ENCODE measurements around the gene BAIAP2.
"Not testable (repeated sequence)": the region's sequence is repeated elsewhere in the genome, so short reads cannot be mapped to it uniquely, and the experiment has no call there.

BAIAP2 gene

DNA sequence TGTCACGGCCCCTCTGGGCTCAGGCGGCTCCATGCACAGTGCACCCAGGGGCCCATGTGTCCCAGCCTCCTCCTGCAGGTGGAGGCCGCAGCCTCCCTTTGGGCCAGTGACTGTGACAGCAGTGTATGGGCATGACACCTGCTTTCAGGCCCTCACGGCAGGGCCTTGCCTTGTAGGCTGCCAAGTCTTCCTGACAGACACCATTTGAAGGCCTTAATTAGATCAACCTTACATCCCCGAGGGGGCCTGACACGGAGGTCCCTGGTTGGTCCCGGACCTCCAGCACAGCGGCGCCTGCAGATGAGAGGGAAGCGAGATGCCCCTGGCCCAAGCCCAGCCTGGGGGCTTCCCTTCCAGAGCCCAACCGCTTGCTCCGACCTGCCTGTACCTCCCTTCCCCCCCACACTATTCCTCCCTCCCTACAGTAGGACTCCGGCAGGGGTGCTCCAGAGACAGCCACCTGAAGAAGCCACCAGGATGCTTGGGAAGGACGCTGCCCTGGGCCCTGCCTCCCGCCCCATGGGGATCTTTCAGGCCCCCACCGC is 31.9 kb downstream of the BAIAP2 start:
- FAIRE-seq = no peak
- no peak for DNase-seq (ENCODE audit: low spot score)

DNA sequence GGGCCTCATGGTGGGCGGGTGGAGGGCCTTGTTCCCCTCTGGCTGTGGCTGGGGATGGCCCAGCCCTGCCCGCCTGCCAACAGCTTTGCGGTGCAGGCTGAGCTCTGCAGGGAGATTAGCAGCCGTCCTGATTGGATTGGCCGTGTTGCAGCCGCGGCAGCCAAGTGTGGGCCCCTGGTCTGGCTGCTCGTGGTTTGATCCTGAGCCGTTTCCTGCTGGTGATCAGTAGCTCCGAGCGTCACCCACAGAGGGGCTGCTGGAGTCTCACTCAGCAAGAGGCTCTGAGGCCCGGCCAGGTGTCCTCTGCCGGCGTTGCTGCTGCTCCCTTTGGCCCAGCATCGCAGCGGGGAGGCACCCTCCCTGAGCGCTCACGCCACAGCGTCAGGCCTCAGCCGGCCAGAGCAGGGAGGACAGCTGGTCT is 32.5 kb downstream of the BAIAP2 start:
- DNase-seq (ENCODE audit: low spot score) = no peak
- no peak for FAIRE-seq

DNA sequence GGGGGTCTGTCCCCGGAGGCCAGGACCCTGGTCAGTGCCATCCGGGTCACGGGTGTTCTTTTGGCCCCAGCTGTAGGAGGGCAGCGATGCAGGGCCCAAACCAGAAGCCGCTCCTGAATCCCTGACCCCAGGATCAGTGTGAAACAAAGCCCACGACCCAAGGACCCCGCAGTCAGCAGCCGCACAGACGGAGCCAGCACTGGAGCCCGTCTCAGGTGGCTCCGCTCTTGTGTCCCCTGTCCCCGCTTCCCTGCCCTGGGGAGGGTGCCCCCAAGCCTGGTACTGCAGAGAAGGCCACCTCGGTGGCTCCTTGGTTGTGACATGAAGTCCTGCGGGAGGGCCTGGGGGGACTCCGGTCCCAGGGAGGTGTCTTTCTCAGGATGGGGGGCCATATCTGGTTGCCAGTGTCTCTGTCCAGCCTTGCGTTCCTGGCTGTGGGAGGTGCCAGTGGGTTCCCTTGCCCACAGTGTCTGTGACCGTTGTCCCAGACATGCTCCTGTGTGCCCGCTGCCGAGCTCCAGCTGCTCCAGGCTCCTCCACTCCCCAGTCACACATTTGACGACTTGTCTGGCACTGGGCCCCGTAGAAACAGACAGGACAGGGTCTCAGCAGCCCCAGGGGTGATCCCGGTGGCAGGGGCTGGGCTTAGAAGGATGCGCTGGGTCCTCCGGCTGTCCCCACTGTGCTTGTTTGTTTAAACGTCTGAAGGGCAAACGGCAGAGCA is 33.6 kb downstream of the BAIAP2 start:
- FAIRE-seq = no peak
- no peak for DNase-seq (ENCODE audit: low spot score)

DNA sequence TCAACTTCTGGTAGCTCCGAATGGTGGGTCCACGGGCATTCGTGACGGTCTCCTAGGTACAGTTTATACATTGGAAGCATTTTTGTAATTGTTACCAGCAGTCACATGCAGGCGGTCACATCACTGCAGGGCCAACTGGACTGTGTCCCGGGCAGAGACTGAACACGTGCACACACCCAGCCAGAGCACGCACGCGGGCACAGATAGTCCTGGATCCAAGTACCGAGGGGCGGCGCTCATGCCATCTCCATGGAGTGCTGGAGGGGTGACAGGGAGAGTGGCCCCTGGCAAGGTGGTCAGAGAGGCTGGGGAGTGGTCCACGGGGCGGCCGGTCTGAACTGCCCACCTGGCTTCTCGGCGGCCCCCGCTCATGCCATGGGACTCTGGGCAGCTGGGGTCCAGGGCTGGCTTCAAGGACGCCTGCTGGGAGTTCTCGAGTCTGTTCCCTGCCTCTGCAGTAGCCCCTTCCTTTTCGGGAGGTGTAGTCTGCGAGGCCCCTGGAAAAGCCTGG is 34.2 kb downstream of the BAIAP2 start:
- FAIRE-seq (no peak), DNase-seq (ENCODE audit: low spot score) (no peak)

DNA sequence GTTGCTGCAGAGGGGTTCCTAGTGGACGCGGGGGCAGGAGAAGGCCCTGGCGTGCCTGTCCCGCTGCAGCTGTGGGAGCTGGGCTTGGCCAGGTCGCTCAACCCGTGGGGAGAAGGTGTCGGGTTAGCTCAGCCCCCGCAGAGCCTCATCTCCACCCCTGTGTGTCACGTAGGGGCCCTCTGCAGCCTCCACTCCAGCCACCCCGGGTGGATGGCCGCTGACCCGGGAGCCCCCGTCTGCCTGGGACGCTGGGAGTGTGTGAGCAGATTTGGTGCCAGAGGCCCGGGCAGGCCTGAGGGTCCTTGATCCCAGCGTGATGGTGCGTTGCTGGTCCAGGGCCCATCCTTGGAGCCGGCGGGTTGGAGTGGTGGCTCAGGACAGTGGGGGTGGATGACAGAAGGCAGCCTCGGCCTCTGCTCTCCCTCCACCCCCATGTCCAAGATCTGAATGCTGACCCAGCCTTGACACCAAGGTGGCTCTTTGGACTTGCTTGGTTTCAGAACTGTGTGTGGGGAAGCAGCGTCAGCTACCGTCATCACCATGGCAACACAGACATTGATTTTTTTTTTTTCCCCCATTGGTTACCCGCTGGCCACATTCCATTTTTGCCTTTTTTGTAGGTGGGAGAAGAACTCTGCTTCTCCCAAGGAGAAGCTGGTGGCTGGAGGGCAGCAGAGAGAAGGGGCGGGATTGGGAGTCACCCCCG is 35.7 kb downstream of the BAIAP2 start:
- no peak for FAIRE-seq
- no peak for DNase-seq (ENCODE audit: low spot score)

DNA sequence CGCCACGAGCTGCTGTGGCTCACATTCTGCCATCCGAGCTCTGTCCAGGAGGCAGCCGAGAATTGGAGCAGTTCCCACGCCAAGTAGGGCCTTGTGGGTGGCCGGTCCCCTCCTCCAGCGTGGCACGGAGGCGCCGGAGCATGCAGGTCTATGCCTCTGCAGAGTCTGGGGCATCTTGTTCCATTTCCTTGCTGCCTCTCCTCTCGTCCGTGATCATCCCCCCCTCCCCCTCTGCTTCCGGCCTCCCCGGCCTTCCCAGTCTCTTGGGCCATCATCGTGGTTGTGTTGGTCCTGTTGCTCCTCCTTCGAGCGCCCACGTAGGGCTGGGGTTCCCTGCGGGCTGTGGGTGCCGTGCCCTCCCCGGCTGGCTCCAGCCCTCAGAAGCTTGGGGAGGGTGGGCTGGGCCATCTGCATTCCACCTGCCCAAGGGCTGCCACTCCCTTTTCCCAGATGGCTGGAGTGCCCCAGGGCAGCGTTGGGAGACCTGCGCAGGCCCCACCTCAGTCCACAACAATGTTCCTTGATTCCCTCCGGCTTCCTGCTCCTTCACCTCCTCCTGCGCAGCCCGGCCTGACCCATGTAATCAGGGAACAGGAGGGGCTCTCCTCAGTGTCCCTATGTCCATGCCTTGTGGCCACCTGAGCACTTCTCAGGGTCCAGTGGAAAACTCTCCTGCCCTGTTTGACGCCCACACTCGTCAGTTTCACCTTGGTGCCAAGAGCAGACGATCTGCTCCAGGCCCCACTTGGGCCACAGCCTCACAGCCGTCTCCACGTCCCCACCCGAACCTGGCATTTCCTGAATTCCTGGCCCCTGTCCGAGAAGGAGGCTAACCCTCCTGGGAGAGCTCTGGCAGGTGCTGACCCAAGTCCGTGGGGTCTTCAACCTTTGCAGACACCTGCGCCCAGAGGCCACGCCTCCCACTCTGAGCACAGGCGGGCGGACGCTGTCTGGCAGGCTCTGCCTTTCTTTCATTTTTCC is 37.1 kb downstream of the BAIAP2 start:
- FAIRE-seq (no peak), DNase-seq (ENCODE audit: low spot score) (no peak)

DNA sequence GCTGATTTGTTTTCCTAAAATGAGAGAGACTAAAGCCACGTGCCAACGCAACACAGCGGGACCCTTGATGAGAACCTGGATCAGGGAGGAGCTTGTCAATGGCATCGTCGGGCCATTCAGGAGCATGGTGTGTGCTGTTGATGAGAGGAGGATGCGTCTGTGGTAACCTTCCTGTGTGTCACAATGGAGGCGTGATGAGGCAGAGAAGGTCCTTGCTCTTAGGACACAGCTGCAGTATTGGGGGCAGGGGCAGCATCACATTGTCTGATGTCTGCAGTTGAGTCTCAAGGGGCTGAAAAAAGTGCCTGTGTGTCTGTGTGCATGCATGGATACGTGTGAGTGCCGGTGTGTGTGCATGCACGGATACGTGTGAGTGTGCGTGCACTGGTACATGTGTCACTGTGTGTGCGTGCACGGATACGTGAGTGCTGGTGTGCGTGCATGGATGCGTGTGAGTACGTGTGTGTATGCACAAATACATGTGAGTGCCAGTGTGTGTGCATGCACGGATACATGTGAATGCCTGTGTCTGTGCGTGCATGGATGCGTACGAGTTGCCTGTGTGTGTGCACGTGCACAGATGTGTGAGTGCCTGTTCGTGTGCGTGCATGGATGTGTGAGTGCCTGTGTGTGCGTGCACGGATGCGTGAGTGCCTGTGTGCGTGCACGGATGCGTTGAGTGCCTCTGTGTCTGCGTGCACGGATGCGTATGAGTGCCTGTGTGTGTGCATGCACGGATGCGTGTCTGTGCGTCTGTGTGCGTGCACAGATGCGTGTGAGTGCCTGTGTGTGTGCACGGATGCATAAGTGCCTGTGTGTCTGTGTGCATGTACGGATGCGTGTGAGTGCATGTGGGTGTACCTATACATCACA is 39.3 kb downstream of the BAIAP2 start:
- DNase-seq (ENCODE audit: low spot score) (no peak), FAIRE-seq (no peak)

DNA sequence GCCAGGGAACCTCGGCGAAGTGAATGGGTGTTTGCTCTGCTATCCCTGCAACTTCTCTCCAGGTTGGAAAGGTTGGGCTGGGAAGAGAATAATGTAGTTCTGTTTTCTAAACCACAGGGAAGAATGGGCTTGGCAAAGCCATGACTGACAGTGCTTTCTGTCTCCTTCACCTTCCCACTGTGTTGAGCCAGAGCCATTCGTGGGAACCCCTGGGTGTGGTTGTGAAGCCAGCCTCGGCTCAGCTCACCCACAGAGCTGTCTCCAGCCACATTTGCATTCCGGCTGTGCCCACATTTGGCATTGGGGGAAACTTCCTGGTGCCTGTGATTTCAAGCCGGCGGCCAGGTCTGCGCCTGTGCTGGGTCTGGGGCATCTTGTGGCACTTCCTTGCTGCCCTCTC is 39.9 kb downstream of the BAIAP2 start:
- FAIRE-seq (no peak), DNase-seq (ENCODE audit: low spot score) (no peak)

DNA sequence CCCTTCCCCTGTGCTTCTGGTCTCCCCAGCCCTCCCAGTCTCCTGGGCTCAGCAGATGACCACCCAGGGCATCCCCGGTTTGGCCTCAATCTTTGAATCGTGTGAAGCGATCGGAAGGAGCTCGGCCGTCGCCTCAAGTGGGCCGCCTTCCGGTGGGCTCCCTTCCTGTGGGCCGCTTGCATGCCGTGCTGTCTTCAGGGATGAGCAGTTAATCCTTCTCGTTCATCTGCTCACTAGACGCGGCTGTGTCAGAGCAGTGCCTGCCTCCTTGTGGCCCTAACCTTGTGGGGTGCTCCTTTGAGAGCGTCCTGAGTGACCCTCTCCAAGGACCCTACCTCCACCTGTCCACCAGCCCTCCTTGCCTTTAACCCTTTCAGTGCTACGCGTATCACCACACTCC is 40.4 kb downstream of the BAIAP2 start:
- FAIRE-seq (no peak), DNase-seq (ENCODE audit: low spot score) (no peak)

DNA sequence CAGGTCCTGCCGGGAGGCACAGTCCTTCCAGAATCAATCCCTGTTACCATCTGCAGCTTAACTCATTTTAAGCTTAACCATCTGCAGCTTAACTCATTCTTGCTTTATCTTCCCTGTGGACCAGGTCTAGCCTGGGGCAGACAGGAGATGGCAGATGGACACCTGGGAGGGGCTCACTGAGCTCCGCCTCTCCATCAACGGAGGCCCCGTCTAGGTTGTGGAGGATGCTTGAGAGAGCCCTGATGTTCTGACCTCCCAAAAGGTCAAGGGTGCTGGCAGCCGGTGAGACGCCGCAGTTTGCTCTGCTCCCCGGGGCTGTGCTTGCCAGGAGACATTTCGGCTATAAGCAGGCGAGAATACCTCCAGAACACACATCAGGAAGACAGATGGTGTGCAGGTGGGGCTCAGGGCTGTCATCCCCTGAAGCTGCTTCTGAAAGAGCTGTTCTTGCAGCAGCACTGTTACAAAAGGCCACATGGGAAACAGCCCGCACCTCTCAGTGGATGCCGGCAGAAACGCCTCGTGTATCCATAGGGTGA is 41.3 kb downstream of the BAIAP2 start:
- no peak for FAIRE-seq
- no peak for DNase-seq (ENCODE audit: low spot score)

DNA sequence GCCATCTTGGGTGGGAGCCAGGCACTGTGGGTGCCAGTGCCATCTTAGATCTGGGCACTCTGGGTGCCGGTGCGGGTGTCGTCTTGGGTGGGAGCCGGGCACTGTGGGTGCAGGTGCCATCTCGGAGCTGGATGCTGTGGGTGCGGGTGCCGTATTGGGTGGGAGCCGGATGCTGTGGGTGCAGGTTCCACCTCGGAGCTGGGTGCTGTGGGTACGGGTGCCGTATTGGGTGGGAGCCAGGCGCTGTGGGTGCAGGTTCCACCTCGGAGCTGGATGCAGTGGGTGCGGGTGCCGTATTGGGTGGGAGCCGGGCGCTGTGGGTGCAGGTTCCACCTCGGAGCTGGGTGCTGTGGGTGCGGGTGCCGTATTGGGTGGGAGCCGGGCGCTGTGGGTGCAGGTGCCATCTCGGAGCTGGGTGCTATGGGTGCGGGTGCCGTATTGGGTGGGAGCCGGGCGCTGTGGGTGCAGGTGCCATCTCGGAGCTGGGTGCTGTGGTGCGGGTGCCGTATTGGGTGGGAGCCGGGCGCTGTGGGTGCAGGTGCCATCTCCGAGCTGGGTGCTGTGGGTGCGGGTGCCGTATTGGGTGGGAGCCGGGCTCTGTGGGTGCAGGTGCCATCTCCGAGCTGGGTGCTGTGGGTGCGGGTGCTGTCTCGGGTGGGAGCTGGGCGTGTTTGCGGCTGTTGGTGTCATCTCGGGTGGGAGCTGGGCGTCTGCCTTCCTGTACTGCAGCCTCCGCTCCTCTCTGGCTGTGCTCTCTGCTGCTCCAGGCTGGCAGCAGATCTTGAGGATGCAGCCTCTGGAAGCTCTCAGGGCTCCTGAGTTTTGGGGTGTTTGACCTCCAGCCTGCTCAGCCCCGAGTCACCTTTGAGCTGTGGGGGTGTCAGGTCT is 43.3 kb downstream of the BAIAP2 start:
- not testable (repeated sequence) for FAIRE-seq; DNase-seq (ENCODE audit: low spot score)

DNA sequence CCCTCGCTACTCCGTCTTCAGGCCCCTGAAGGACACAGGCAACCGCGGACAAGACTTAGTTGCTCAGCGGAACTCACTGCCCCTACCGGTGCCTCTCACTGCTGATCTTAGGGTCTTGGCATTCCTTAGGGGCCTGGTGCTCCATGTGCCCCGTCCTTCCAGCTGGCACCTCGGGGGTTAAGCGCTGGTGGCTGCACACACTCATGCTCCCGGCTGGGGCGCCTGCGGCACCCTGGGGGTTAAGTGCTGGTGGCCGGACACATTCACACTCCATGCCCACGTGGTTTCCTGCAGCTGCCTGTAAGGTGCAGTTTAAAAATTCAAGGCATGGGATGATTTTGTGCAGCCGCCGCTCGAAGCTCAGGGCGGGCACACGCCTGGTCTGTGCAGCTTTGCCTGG is 45.1 kb downstream of the BAIAP2 start:
- DNase-seq (ENCODE audit: low spot score) (no peak), FAIRE-seq (no peak)

DNA sequence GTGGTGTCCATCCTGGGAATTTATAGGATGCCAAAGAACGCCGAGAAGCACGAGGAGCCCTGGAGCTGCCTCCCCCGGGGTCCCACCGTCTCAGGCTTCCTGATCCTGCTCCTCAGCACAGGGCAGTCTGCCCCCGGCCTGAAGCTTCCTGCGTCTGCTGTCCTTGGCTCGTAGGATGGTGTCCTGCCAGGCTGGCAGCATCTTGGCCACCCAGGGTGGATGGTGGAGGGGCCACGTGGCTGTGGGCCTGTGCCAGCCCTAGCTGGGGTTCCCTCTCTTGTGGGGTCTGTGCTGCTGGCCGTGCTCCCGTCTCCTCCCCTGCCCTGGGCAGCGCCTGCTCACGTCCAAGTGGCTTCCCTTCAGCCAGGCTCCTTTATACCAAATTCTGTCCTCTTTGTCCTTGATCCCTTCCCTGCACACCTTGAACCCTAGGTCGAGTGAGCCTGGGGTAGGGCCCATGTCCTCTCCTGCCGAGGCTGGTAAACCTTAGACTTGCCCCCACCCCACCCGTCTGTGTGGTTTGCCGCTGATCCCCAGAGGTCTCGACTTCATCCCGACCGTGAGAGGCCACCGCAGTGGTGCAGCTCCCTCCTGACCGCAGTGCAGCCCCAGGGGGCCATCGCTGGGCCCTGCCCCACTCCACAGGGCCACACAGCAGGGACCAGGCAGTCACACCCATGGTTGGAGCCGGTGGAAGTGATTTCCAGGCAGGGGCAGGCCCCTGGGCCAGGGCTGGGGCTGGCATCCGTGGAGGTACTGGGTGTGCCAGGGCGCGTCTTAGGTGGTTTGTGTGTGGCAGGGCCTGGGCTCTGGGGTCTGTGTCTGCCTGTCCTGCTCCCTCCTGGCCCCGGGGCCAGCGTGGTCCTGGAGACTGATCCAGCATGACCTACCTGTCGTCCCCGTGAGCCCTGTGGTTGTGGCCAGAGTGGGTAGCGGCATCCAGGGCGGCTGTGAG is 46.5 kb downstream of the BAIAP2 start:
- FAIRE-seq (no peak), DNase-seq (ENCODE audit: low spot score) (no peak)

DNA sequence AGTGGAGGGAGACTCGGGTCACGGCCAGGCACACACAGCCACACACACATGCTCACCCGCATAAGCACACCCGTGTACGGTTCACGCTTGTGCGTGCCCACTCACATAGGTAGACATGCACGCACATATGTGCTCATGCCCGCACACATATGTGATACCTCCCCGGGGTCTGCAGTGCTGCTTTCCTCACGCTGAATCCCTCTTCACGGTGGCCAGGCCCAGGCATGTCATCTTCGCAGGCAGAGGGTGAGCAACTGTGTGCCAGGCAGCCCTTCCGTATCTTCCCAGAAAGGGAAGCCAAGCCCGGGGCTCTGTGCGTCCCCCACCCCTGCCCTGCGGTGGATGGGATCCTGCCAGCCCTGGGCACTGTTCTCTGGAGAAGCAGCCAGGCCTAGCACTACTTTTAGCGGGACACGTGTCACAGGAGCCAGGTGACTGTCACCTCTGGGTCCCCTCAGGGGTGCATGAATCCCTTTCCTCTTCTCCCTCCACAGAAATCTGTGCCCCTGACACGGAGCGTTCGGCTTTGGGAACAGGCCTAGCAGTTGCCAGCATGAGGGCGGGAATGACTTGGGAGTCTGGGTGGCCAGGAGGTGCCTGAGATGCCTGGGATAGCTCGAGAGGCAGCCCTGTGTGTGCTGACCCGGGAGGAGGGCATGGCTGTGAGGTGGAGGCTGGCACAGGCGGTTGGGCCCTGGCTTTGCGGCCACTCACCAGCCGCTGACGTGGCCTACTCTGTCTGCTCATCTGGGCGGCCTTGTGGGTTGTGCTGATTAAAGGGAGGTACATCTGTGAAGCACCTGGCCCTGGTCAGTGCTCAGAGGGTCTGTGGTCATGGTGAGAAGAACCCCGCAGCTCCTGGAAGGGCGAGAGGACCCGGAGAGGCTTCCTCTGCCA is 47.5 kb downstream of the BAIAP2 start:
- DNase-seq (ENCODE audit: low spot score) (no peak), FAIRE-seq (no peak)

DNA sequence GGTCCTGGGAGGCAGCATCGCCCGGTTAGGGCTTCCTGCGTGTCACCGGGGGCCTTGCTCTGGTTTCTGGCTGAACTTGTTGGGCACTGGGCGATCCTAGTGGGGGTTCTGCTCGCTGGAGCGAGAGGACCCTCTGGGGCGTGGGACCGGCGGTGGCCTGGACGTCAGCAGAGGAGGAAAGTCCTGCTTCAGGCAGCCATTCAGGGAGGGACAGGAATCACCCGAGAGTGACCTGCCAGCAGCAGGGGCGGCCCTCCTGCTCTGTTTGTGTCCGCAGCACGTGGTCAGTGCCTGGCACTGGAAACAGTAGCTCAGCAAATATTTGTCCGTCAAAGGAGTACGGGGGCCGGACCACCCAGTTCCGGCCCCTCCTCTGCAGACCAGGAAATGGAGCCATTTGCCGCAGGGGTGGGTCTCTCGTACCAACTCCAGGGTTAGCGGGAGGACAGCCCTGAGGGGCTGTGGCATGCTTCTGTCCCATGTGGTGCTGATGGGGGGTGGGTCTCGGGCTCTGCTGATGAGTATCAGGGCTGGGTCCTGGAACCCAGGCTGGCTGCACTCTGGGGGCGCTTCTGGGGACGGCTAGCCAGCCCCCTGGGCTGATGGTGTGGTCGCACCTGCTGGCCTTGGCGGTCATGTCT is 48.3 kb downstream of the BAIAP2 start:
- FAIRE-seq = no peak
- DNase-seq (ENCODE audit: low spot score) = no peak

DNA sequence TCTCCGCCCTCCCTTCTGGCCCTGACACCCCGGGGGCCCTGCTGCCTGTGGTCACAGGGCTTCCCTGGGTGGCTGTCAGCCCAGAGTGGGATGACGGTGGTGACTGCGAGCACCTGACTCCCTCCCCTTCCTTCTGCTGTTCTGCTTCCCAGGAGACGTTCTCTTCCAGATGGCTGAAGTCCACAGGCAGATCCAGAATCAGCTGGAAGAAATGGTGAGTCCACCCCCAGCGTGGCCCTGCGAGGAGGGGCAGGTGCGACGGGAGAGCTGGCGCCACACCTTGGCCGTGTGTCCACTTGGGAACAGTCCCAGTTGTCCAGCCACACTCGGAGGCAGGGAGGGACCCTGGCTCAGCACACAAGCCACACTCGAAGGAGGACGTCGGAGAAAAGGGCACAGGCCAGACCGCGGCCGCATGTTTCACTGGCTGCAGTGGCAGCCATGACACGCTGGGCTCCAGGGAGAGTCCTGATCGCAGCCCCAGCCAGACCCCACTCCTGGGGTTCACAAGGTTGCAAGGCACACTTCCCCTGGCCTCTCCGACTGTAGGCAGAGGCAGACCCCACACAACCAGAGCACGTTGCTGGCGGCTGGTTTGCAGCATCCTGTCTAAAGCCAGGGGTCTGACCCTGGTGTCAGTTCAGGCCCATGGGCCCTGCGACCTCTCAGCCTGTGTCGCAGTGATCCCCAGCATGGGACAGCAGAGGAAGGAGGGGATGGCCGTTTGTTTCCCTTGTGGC is 49.9 kb downstream of the BAIAP2 start:
- no peak for DNase-seq (ENCODE audit: low spot score)
- FAIRE-seq = no peak

All from RCC 7860 (cell line).